ENCODE results near the gene METAP1D. TPM values are rescaled to one million over a fixed set of nuclear protein-coding genes. Genes with fewer than 3 reads are reported as not detected.
A peak's percentile ranks its signal among the peaks of the same experiment; 100 is the strongest.

The METAP1D gene
- total RNA-seq, 1 donor from 2014 or later = 10.4 TPM

DNA sequence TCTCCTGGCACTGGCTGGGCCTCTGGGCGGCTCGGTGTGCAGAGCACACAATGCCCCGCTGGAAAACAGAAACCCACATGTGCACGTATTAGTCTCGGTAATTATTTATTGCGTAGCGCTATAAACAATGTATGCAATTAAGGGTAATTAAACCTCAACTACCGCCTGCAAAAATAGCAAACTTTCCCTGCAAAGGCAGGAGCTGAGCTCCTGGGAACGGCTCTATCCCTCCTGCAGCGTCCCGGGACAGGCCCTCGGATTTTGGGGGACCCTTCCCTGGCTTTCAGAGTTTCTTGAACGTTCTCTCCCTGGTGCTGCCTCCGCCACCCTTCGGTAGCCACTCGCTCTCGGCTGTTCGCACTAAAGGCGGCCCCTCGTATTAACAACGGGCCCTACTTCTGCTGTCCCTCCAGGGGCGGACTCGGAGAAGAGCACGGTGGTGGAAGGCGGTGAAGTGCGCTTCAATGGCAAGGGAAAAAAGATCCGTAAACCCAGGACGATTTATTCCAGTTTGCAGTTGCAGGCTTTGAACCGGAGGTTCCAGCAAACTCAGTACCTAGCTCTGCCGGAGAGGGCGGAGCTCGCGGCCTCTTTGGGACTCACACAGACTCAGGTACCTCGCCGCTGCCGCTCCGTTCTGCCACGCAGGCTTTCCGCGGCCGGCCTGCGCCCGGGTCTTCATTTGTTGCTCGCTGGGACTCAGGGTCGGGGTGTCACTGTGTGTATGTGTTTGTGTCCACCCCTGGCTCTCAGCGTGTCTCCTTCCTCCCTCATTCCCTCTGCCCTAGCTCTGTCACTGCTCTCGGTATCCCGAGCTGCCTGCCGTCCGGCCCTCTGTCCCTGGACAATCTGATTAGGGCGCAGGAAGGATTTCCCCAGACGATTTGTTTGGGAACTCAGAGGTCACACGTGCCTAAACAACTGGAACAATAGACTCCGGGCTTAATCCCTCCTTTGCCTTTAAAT, 86.8 kb downstream of the METAP1D start:
- peaks cover 99% of the 10 kb centered on the region for H3K27me3 Mint-ChIP-seq
- no peaks in the 10 kb centered on the region for H3K9me3 Mint-ChIP-seq
- peak; percentile 54 for TF ChIP-seq CTCF (conservative IDR thresholded peaks at IDR 0.05)
- H3K4me1 Mint-ChIP-seq (ENCODE audit: unreplicated experiment) = peaks cover 28% of the 10 kb centered on the region
- peak overlapping the region; percentile 92 for H3K4me3 Mint-ChIP-seq
- H3K27ac Mint-ChIP-seq = peak overlapping the region; percentile 23
- peaks cover 3% of the 10 kb centered on the region for H3K36me3 Mint-ChIP-seq
- DNase-seq (ENCODE audit: extremely low spot score, unreplicated experiment) = no peak

GRCh38 chr2:172087207-172087779, 87.5 kb downstream of the METAP1D start:
- DNase-seq (ENCODE audit: extremely low spot score, unreplicated experiment) = no peak
- peaks cover 3% of the 10 kb centered on the region for H3K36me3 Mint-ChIP-seq
- H3K4me1 Mint-ChIP-seq (ENCODE audit: unreplicated experiment) = peaks cover 27% of the 10 kb centered on the region
- H3K4me3 Mint-ChIP-seq = peak overlapping the region; percentile 92
- H3K9me3 Mint-ChIP-seq = no peaks in the 10 kb centered on the region
- TF ChIP-seq CTCF (conservative IDR thresholded peaks at IDR 0.05) = no peak
- H3K27me3 Mint-ChIP-seq = peaks cover 99% of the 10 kb centered on the region
- peak overlapping the region; percentile 23 for H3K27ac Mint-ChIP-seq

DNA sequence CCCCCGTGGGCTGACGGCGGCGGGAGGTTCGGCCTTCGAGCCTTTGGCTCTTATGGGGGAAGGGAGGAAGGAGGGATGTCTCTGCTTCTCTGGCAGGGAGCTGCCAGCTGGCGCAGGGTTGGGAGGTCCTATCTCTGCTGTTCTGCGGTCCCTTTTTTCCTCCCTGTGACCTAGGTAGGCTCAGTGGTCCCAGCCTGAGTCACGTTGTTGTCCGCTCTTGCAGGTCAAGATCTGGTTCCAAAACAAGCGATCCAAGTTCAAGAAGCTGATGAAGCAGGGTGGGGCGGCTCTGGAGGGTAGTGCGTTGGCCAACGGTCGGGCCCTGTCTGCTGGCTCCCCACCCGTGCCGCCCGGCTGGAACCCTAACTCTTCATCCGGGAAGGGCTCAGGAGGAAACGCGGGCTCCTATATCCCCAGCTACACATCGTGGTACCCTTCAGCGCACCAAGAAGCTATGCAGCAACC, 88.1 kb downstream of the METAP1D start:
- Mint-ChIP-seq H3K27ac (peak overlapping the region; percentile 43), H3K36me3 (peaks cover 3% of the 10 kb centered on the region), H3K4me3 (peak overlapping the region; percentile 92), H3K27me3 (peaks cover 99% of the 10 kb centered on the region), H3K9me3 (no peaks in the 10 kb centered on the region), H3K4me1 (ENCODE audit: unreplicated experiment) (peaks cover 24% of the 10 kb centered on the region)
- TF ChIP-seq CTCF (conservative IDR thresholded peaks at IDR 0.05) = no peak
- no peak for DNase-seq (ENCODE audit: extremely low spot score, unreplicated experiment)

GRCh38 chr2:172088245-172089004, 88.7 kb downstream of the METAP1D start:
- Mint-ChIP-seq H3K4me3 (peak overlapping the region; percentile 92), H3K27me3 (peaks cover 99% of the 10 kb centered on the region), H3K27ac (peak overlapping the region; percentile 43), H3K36me3 (peaks cover 3% of the 10 kb centered on the region), H3K9me3 (no peaks in the 10 kb centered on the region), H3K4me1 (ENCODE audit: unreplicated experiment) (peaks cover 24% of the 10 kb centered on the region)
- TF ChIP-seq CTCF (conservative IDR thresholded peaks at IDR 0.05) = no peak
- DNase-seq (ENCODE audit: extremely low spot score, unreplicated experiment) = no peak

GRCh38 chr2:172089005-172089504, 89.3 kb downstream of the METAP1D start:
- no peaks in the 10 kb centered on the region for H3K9me3 Mint-ChIP-seq
- no peak overlapping the region for H3K27ac Mint-ChIP-seq
- H3K27me3 Mint-ChIP-seq = peaks cover 99% of the 10 kb centered on the region
- no peak for DNase-seq (ENCODE audit: extremely low spot score, unreplicated experiment)
- H3K36me3 Mint-ChIP-seq = peaks cover 3% of the 10 kb centered on the region
- no peak for TF ChIP-seq CTCF (conservative IDR thresholded peaks at IDR 0.05)
- no peak overlapping the region for H3K4me3 Mint-ChIP-seq
- H3K4me1 Mint-ChIP-seq (ENCODE audit: unreplicated experiment) = peaks cover 24% of the 10 kb centered on the region
